ENCODE data around the gene CYLD. TPM values are rescaled to one million over a fixed set of nuclear protein-coding genes. Genes with fewer than 3 reads are reported as not detected.

CYLD gene
- total and polyA plus RNA-seq, 2 donors (not counting 3 experiments of a cell fraction or from before 2014, with no cell fraction given): 7.4 to 21.5 TPM

DNA sequence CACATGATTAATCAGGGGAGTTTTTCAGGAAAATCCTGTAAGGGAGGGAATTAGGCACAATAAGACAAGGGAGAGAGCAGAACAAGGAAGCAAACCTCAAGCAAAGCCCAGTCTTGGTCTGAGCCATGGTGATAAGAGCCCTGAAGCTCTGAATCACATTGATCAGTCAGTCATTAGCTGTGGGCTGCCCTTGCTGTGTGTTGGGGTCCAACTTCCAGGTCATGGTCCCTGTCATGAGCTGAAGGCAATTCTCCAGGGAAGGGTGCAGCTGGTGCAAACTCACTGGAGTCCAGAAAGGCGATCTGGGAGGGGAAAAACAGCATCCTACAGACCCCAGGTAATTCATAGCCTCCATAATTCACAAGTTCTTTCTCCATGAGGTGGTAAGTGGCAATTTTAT, 89.9 kb downstream of the CYLD start:
- dilution Hi-C loops (cut with MboI; ENCODE audit: extremely low pct_ligation_motif_present, low sequenced_read_pairs): no loop called here
- Histone ChIP-seq H3K9me3 (replicated peaks; ENCODE audit: control insufficient read depth, insufficient read depth, low read length) (no peaks in the 10 kb centered on the region), H3K27ac (ENCODE audit: insufficient read depth, low read depth, low read length) (no peak overlapping the region), H3K36me3 (ENCODE audit: control insufficient read depth in 2 of 2, extremely low read depth in 1 of 2, insufficient read depth in 2 of 2, low read length in 2 of 2) (no peaks in the 10 kb centered on the region), H2AFZ (ENCODE audit: low read depth, low read length) (no peak overlapping the region), H4K20me1 (replicated peaks; ENCODE audit: control insufficient read depth, extremely low read depth, insufficient read depth, low read length) (no peaks in the 10 kb centered on the region), H3K4me2 (ENCODE audit: insufficient read depth, low read length) (no peak overlapping the region), H3K79me2 (ENCODE audit: control insufficient read depth, insufficient read depth, low read length) (no peaks in the 10 kb centered on the region), H3K9ac (replicated peaks; ENCODE audit: extremely low read depth, insufficient read depth, low read length) (no peak overlapping the region), H3K9me1 (replicated peaks; ENCODE audit: control insufficient read depth, extremely low read depth, insufficient read depth, low read length) (no peaks in the 10 kb centered on the region), H3K27me3 (ENCODE audit: control insufficient read depth in 2 of 2, insufficient read depth in 2 of 2, low read length in 2 of 2) (no peaks in the 10 kb centered on the region), H3K4me1 (ENCODE audit: control insufficient read depth, extremely low read depth, insufficient read depth, low read length) (no peaks in the 10 kb centered on the region), H3K4me3 (replicated peaks in 1 of 3; ENCODE audit: insufficient read depth in 1 of 3, low read depth in 1 of 3, low read length in 3 of 3) (no peak overlapping the region)
- ChIA-PET CTCF (interaction anchor here (2.2 kb wide), 1 partner anchor 25 kb away, joined by 7 read pairs; no protein-coding TSS in a partner anchor), POLR2A (no interaction called here)
- TF ChIP-seq, protein P1, sequence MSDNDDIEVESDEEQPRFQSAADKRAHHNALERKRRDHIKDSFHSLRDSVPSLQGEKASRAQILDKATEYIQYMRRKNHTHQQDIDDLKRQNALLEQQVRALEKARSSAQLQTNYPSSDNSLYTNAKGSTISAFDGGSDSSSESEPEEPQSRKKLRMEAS (IDR thresholded peaks at IDR 0.05; ENCODE audit: insufficient read depth, insufficient read length): no peak
- no peak for TF ChIP-seq GATA2 (IDR thresholded peaks at IDR 0.05; ENCODE audit: insufficient read depth, insufficient read length, low read depth, low read length)
- TF ChIP-seq FOS (IDR thresholded peaks at IDR 0.05; ENCODE audit: borderline replicate concordance, insufficient read depth, low read length): no peak
- TF ChIP-seq, protein P2, sequence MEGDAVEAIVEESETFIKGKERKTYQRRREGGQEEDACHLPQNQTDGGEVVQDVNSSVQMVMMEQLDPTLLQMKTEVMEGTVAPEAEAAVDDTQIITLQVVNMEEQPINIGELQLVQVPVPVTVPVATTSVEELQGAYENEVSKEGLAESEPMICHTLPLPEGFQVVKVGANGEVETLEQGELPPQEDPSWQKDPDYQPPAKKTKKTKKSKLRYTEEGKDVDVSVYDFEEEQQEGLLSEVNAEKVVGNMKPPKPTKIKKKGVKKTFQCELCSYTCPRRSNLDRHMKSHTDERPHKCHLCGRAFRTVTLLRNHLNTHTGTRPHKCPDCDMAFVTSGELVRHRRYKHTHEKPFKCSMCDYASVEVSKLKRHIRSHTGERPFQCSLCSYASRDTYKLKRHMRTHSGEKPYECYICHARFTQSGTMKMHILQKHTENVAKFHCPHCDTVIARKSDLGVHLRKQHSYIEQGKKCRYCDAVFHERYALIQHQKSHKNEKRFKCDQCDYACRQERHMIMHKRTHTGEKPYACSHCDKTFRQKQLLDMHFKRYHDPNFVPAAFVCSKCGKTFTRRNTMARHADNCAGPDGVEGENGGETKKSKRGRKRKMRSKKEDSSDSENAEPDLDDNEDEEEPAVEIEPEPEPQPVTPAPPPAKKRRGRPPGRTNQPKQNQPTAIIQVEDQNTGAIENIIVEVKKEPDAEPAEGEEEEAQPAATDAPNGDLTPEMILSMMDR (IDR thresholded peaks at IDR 0.05; ENCODE audit: extremely low read depth in 1 of 2, insufficient read depth in 1 of 2, low read depth in 1 of 2, low read length in 2 of 2): no peak
- TF ChIP-seq JUN (IDR thresholded peaks at IDR 0.05; ENCODE audit: borderline replicate concordance, insufficient read depth, insufficient read length, low read depth): no peak
- TF ChIP-seq POLR2A (IDR thresholded peaks at IDR 0.05; ENCODE audit: low read depth, low read length): no peak
- DNase-seq (ENCODE audit: low read depth, low spot score) (no peak), FAIRE-seq (no peak)
- BruUV-seq (replicated peaks): no TSS peak
- intact Hi-C loops (cut with micrococcal nuclease): no loop called here

DNA sequence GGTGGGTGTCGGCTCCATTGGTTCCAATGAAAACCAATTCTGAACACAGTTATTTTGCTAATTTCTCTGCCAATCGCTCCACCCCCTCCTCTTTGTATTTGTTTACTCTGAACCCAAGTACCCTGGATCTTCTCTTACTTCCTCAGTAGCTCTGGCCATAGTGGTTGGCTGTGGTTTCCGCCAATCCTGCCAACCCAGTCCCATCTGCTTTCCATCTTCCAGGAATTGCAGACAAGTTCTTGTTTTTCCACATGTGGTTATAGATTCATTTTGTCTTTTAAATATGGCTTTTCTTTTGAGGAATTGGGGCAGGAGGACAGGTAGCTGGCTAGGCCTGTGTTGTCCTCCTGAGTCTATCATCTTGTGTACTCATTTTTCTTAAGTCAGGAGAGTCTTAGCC, 92.0 kb downstream of the CYLD start:
- no peak overlapping the region for H3K4me3 ChIP-seq (replicated peaks in 1 of 3; ENCODE audit: insufficient read depth in 1 of 3, low read depth in 1 of 3, low read length in 3 of 3)
- no peak for TF ChIP-seq MYC (IDR thresholded peaks at IDR 0.05; ENCODE audit: low read depth, low read length)
- TF ChIP-seq JUN (IDR thresholded peaks at IDR 0.05; ENCODE audit: borderline replicate concordance, insufficient read depth, insufficient read length, low read depth): no peak
- TF ChIP-seq EZH2 (IDR thresholded peaks at IDR 0.05; ENCODE audit: borderline replicate concordance, low read depth, low read length, severe bottlenecking): no peak
- TF ChIP-seq POLR2A (IDR thresholded peaks at IDR 0.05; ENCODE audit: low read depth, low read length): no peak
- TF ChIP-seq POLR2AphosphoS5 (IDR thresholded peaks at IDR 0.05; ENCODE audit: insufficient read depth, low read depth, low read length): no peak
- no peak for TF ChIP-seq GATA2 (IDR thresholded peaks at IDR 0.05; ENCODE audit: insufficient read depth, insufficient read length, low read depth, low read length)
- TF ChIP-seq, protein P2 (IDR thresholded peaks at IDR 0.05; ENCODE audit: extremely low read depth in 1 of 2, insufficient read depth in 1 of 2, low read depth in 1 of 2, low read length in 2 of 2): no peak
- TF ChIP-seq, protein P1 (IDR thresholded peaks at IDR 0.05; ENCODE audit: insufficient read depth, insufficient read length): no peak
- TF ChIP-seq FOS (IDR thresholded peaks at IDR 0.05; ENCODE audit: borderline replicate concordance, insufficient read depth, low read length): no peak
- no peaks in the 10 kb centered on the region for H3K9me1 ChIP-seq (replicated peaks; ENCODE audit: control insufficient read depth, extremely low read depth, insufficient read depth, low read length)
- FAIRE-seq: no peak
- H3K27me3 ChIP-seq (ENCODE audit: control insufficient read depth in 2 of 2, insufficient read depth in 2 of 2, low read length in 2 of 2): no peaks in the 10 kb centered on the region
- ChIA-PET CTCF (interaction anchor here (2.0 kb wide), 1 partner anchor 27 kb away, joined by 6 read pairs; no protein-coding TSS in a partner anchor), POLR2A (no interaction called here)
- H3K4me1 ChIP-seq (ENCODE audit: control insufficient read depth, extremely low read depth, insufficient read depth, low read length): no peaks in the 10 kb centered on the region
- H3K79me2 ChIP-seq (ENCODE audit: control insufficient read depth, insufficient read depth, low read length): no peaks in the 10 kb centered on the region
- intact Hi-C loops (cut with micrococcal nuclease) (no loop called here), dilution Hi-C loops (cut with MboI; ENCODE audit: extremely low pct_ligation_motif_present, low sequenced_read_pairs) (no loop called here)
- H4K20me1 ChIP-seq (replicated peaks; ENCODE audit: control insufficient read depth, extremely low read depth, insufficient read depth, low read length): no peaks in the 10 kb centered on the region
- H3K9me3 ChIP-seq (replicated peaks; ENCODE audit: control insufficient read depth, insufficient read depth, low read length): no peaks in the 10 kb centered on the region
- H2AFZ ChIP-seq (ENCODE audit: low read depth, low read length): no peak overlapping the region
- H3K4me2 ChIP-seq (ENCODE audit: insufficient read depth, low read length): no peak overlapping the region
- BruUV-seq (replicated peaks): no TSS peak
- no peak overlapping the region for H3K27ac ChIP-seq (ENCODE audit: insufficient read depth, low read depth, low read length)
- no peaks in the 10 kb centered on the region for H3K36me3 ChIP-seq (ENCODE audit: control insufficient read depth in 2 of 2, extremely low read depth in 1 of 2, insufficient read depth in 2 of 2, low read length in 2 of 2)
- no peak overlapping the region for H3K9ac ChIP-seq (replicated peaks; ENCODE audit: extremely low read depth, insufficient read depth, low read length)
- no peak for DNase-seq (ENCODE audit: low read depth, low spot score)

All from endothelial cell of umbilical vein (primary cell).